Heart left ventricle (tissue), 13 donors: ENCODE results near the gene SEL1L.

ENCODE experiments used
- CTCF ChIP-seq, 12 donors: fragments of 200-600 bp; sonication (generic) in 4 of 12; IDR thresholded peaks; one replicate each; pipeline versions ENCODE4 v1.5.0 to v1.8.0; 2018 to 2022; ENCODE audit warnings: antibody characterized with exemption in 12 of 12, mild to moderate bottlenecking in 5 of 12
- POLR2A ChIP-seq, 2 donors: fragments of 450-650 bp; IDR thresholded peaks; one replicate each; pipeline ENCODE4 v1.6.1; 2017; ENCODE audit warnings: antibody characterized with exemption in 2 of 2, mild to moderate bottlenecking in 2 of 2, moderate library complexity in 2 of 2
- donor health status: ischemic (EF 13 %, LVEDD 7.1; RV severe dilation, severe dysfunction).
- donor health status: DM: no; HTN: yes; CAD: no.
- donor health status: DM: no; HTN: no; CAD: no.
- donor health status: ischemic (EF 25% LVEDD 6.9; RV normal size, moderate dysfunction).
- donor health status: ischemic (EF 25% LVEDD 5.7; RV mildly dilated, moderate dysfunction).
- donor health status: ischemic (EF 35%, LVEDD 5.7; RV mildly dilated, moderate dysfunction).
- donor health status: nonischemic (EF 11% LVEDD 7.7; RV severe dilation, severe dysfunction).
- donor health status: DM: yes; HTN: yes; CAD: no.
- donor health status: PGD.
- donor health status: ischemic (EF 29% LVEDD 5.4; RV normal size, mild dysfunction).
- donor health status: nonischemic (EF 23%, LVEDD 6.1; RV moderate dilation, normal function).

GRCh38 chr14:81459912-81460311, 73.7 kb downstream of the SEL1L start:
- no peak for TF ChIP-seq CTCF (IDR thresholded peaks at IDR 0.05)
- TF ChIP-seq POLR2A (IDR thresholded peaks at IDR 0.05) = no peak
